Activated CD4-positive, alpha-beta T cell treated with anti-CD3 and anti-CD28 coated beads, Interleukin-2, Interleukin-4, amounts not matched to agents 100 ng/mL and 50 ng/mL, durations not matched to agents 16 hours and 8 hours (primary cell): ENCODE measurements around the gene ADK.

Experiments
- DNase-seq: peaks from one replicate; pipeline ENCODE4 v3.0.0-alpha.2; 2020; ENCODE audit warnings: low spot score

Gene ADK

DNA sequence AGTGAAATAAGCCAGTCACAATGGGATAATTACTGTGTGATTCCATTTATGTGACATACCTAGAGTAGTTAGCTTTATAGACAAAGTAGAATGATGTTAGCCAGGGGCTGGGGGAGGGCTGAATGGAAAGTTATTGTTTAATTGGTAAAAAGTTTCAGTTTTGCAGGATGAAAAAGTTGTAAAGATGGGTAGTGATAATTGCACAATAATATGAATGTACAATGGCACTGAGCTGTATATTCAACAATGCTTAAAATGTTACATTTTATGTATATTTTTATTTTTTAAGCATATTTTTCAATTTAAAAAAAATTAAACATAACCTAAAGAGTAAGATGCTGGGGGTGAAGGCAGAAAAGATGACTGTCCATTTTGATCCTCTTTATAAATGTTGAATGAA lies 459.3 kb downstream of the ADK start:
- no peak for DNase-seq

GRCh38 chr10:74612195-74612594 lies 461.2 kb downstream of the ADK start:
- no peak for DNase-seq

DNA sequence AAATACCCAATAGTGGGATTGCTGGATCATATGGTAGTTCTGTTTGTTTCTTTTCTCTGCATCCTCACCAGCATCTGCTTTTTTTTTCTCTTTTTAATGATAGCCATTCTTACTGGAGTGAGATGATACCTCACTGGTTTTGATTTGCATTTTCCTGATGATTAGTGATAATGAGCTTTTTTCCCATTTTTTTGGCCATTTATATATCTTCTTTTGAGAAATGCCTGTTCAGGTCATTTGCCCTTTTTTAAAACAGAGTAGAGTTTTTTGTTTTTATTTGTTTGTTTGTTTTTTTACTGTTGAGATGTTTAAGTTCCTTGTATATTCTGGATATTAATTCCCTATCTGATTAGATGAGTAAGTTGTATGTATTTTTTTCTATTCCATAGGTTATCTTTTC lies 469.6 kb downstream of the ADK start:
- no peak for DNase-seq

GRCh38 chr10:74623786-74624185 lies 472.8 kb downstream of the ADK start:
- DNase-seq = no peak

- no peak for DNase-seq
Observed at GRCh38 chr10:74624501-74624900, 473.5 kb downstream of the ADK start.

- no peak for DNase-seq
Observed at GRCh38 chr10:74628136-74628535, 477.1 kb downstream of the ADK start.

DNA sequence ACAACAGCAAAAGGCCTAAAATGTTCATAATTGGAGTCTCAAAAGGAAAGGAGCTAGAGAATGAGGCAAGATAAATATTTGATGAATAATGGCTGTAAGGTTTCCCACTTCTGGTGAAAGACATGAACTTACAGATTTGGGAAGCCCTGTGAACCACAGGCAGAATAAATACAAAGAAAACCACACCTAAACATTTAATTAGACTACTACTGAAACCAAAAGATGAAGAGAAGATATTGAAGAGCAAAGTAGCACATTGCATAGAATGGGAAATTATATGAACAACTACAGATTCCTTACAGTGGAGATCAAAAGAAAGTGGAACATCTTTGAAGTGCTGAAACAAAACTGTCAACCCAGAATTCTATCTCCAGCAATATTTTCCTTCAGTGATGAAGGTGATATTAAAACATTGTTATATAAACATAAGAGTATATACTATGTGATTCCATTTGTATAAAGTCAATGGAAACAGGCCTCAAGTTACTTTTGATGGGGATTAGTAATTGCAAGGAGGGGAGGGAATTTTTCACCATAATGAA lies 484.0 kb downstream of the ADK start:
- no peak for DNase-seq

GRCh38 chr10:74635655-74636054 lies 484.6 kb downstream of the ADK start:
- DNase-seq = no peak

DNA sequence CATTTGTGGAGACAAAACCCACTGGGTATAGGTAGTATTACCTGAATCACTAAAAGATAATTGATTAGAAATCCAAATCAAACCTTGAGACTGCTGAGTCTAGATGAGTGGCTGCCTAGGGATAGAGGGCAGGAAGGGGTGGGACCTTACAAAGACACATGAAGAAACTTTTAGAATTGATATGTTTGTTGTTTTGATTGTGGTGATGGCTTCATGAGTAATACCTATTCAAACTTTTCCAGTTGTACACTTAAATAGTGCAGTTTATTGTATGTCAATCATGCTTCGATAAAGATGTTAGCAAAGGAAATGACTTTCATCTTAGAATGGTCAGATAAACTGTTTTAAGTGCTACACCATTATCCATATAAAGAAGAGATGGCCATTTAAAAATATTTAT lies 486.7 kb downstream of the ADK start:
- DNase-seq = no peak

DNA sequence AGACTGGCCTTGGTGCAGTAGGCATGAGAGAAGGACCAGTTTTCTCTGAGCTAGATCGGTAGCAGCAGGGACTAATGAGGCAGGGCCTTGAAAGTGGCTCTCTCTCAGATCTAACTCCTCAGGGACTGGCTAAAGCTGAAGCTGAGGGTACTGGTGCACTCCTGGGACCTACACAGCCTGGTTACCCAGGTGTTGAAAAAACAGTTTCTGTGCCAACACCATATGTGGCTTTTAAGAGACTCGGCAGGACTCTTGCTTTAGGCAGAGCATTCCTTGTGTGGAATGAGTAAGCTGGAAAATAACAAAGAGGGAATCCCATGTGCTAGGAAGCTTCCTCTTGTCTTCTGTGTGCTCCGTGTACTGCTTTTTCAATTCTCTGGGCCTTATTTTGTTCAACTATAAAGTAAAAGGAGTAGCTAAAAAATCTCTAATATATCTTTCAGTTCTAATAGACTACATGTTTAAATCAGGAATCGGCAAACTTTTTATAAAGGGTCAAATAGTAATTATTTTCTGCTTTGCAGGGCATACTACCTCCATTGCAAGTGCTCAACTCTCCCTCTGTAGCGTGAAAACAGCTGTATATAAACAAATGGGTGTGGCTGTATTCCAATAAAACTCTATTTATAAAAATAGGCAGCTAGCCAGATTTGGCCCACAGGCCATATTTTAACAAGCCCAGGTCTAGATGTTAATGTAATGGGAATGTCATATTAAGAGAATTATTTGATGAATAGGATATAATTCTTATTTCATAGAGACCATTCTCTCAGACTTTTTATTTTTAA lies 489.3 kb downstream of the ADK start:
- no peak for DNase-seq

DNA sequence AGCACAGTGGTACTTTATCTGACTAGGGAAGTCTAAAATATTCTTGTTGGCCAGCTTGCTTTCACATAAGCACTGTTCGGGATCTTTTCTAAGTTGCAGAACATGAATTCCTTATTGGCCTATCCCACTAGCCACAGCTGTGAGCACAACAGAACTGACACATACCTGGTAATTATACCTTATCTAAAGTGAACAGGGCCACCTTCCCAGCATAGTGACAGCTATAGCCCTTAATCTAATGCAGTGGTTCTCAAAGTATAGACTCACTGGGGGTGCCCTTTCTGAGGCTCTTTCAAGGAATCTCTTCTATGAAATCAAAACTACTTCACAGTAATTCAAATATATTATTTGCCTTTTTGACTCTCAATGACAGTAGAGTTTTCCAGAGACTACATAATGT lies 490.6 kb downstream of the ADK start:
- no peak for DNase-seq

DNA sequence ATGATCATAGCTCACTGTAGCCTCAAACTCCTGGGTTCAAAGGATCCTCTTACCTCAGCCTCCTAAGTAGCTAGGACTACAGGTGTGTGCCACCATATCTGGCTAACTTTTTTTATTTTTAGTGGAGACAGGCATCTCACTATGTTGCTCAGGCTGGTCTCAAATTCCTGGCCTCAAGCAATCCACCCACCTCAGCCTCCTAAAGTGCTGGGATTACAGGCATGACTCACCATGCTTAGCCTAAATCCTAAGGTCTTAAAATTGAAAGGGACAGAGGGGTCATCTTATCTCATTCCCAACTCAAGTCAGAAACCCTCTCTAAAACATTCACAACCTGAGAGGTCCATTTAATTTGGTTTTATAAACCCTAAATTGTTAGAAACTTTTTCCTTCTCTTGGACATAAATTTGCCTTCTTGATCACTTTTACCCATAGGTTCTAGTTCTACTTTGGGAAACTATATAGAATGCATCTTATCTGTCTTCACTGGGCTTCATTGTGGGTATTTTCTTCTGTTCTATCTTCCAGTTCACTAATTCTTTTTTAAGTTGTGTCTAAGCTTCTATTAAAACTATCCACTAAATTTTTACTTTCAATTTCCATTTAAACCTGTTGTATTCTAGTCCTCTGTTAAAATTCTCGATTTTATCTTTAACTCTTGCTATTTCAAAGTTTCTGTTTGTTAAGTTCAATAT lies 492.0 kb downstream of the ADK start:
- DNase-seq = no peak

- DNase-seq = no peak
Observed at GRCh38 chr10:74643596-74643975, 492.6 kb downstream of the ADK start.

GRCh38 chr10:74644738-74645137 lies 493.7 kb downstream of the ADK start:
- no peak for DNase-seq

- DNase-seq = no peak
Observed at GRCh38 chr10:74645692-74646091, 494.7 kb downstream of the ADK start.

DNA sequence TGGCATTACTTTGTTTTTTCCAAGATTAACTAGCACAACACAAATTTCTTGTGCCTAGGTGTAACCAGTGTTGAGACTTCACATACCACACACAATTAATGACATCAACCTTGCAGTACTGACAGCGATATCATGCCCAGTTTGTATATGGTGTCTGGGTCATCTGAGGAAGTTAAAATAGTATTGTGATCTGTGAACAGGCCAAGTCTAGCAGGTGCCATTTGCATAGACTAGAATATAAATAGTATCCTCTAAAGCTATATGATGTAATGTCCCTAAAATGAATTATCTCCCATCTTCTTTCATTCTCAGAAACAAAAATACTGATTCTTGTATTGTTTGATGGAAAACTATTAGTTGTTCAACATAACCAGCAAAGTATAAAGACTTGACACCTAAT lies 499.6 kb downstream of the ADK start:
- no peak for DNase-seq

GRCh38 chr10:74651565-74651964 lies 500.5 kb downstream of the ADK start:
- DNase-seq = no peak

DNA sequence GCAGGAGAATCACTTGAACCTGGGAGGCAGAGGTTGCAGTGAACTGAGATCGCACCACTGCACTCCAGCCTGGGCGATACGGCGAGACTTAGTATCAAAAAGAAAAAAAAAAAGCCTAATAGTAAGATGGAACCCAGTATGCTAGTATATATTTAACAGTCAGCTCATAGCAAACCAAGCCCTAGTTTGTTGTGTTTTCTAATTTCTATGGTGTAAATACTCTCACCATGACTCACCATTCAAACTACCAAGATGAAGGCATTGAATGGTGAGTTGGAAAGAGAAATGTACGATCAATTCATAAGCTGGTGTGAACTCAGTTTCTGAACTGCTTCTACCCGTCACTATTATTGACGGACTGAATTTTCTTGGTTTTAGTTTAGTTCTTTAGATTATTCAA lies 501.6 kb downstream of the ADK start:
- DNase-seq = no peak

- no peak for DNase-seq
Observed at GRCh38 chr10:74658511-74658910, 507.5 kb downstream of the ADK start.

GRCh38 chr10:74662635-74663034 lies 511.6 kb downstream of the ADK start:
- no peak for DNase-seq

- DNase-seq = no peak
Observed at GRCh38 chr10:74669210-74669609, 518.2 kb downstream of the ADK start.

GRCh38 chr10:74671716-74672115 lies 520.7 kb downstream of the ADK start:
- no peak for DNase-seq

GRCh38 chr10:74672430-74673165 lies 521.6 kb downstream of the ADK start:
- no peak for DNase-seq
